K562 (cell line): ENCODE results near the gene ZBTB48. TPM values are rescaled to one million over a fixed set of nuclear protein-coding genes. Genes with fewer than 3 reads are reported as not detected.
A peak's percentile ranks its signal among the peaks of the same experiment; 100 is the strongest.

Experiments used
- ATAC-seq: fragments of 200-7000 bp; cut with Tn5 transposase; 3 replicates; pipeline ENCODE4 v1.9.1; 2020; ENCODE audit warnings: moderate library complexity
- BruUV-seq: library from RNA; stranded (reverse); fragments of 400-500 nt; replicated peaks from 2 replicates; lab custom pipeline; 2021; lab: Mats Ljungman, UMichigan
- CTCF ChIA-PET: fragments of 300-600 bp; formaldehyde crosslinking; extraction: SDS; loops from one replicate; lab custom pipeline; 2021; ENCODE audit warnings: low intra/inter-chr PET ratio; lab: Yijun Ruan, JAX
- POLR2A ChIA-PET: fragments of 300-600, 350-650 bp; sonication (Branson Sonifier 250); formaldehyde crosslinking; extraction: SDS; loops from one replicate; lab custom pipeline; 2021; ENCODE audit warnings: antibody characterized with exemption, inconsistent platforms; lab: Yijun Ruan, JAX
- DNase-seq, 4 experiments: peaks; one replicate each; pipeline versions ENCODE4 v3.0.0 to v3.0.0-alpha.2; 2011 to 2018; ENCODE audit warnings: low spot score in 3 of 4, mixed read lengths in 3 of 4; ENCODE audit errors: extremely low read depth in 1 of 4
- FAIRE-seq: peaks from 2 replicates; lab custom pipeline; 2011; peaks lifted over from hg19 to GRCh38; lab: Jason Lieb, UNC
- H2AFZ ChIP-seq: 2 replicates; pipeline ENCODE4 v1.6.0; 2011; ENCODE audit warnings: low read depth, low read length, control low read depth, inconsistent platforms
- H3K27ac ChIP-seq: fragments of 200-600 bp; 3 replicates; pipeline ENCODE4 v1.8.0; 2011; ENCODE audit warnings: low read depth, mild to moderate bottlenecking, control low read depth, inconsistent platforms, low read length, moderate library complexity, mixed read lengths; ENCODE audit errors: extremely low read depth
- H3K27me3 ChIP-seq, 2 experiments: fragments of 300-600 bp in 1 of 2; 2 replicates in 1 of 2; 3 replicates in 1 of 2; pipeline versions ENCODE4 v1.6.0 to v1.8.0; 2011; ENCODE audit warnings: inconsistent platforms in 2 of 2, low read length in 2 of 2, mild to moderate bottlenecking in 1 of 2, mixed read lengths in 1 of 2, moderate library complexity in 1 of 2; ENCODE audit not compliant: control insufficient read depth in 2 of 2, insufficient read depth in 2 of 2
- H3K36me3 ChIP-seq: fragments of 300-600 bp; 3 replicates; pipeline ENCODE4 v1.8.0; 2011; ENCODE audit warnings: mild to moderate bottlenecking, low read length, inconsistent platforms; ENCODE audit not compliant: control insufficient read depth, insufficient read depth
- H3K4me1 ChIP-seq, 2 experiments: fragments of 200-600 bp in 1 of 2; replicated peaks in 1 of 2; 2 replicates in 1 of 2; 3 replicates in 1 of 2; pipeline versions ENCODE4 v1.5.1 to v1.8.0; 2011; ENCODE audit warnings: inconsistent platforms in 2 of 2, low read length in 2 of 2, mild to moderate bottlenecking in 1 of 2, mixed read lengths in 1 of 2, moderate library complexity in 1 of 2; ENCODE audit not compliant: control insufficient read depth in 2 of 2, insufficient read depth in 2 of 2
- H3K4me2 ChIP-seq: 2 replicates; pipeline ENCODE4 v1.6.1; 2011; ENCODE audit warnings: low read length, control low read depth, inconsistent platforms, mixed read lengths; ENCODE audit not compliant: insufficient read depth
- H3K4me3 ChIP-seq: fragments of 200-600 bp; sonication (generic), shearing (Covaris generic); 2 replicates; pipeline ENCODE4 v1.5.1; 2016; ENCODE audit warnings: control low read depth, inconsistent platforms
- H3K79me2 ChIP-seq: fragments of 200-600 bp; 3 replicates; pipeline ENCODE4 v1.8.0; 2011; ENCODE audit warnings: low read length, inconsistent platforms; ENCODE audit not compliant: control insufficient read depth, insufficient read depth
- H3K9ac ChIP-seq, 2 experiments: 2 replicates each; pipeline versions ENCODE4 v1.6.0 to v1.6.1; 2011; ENCODE audit warnings: low read depth in 2 of 2, low read length in 2 of 2, control low read depth in 1 of 2, inconsistent platforms in 1 of 2, mild to moderate bottlenecking in 1 of 2, mixed read lengths in 1 of 2; ENCODE audit not compliant: insufficient read depth in 1 of 2
- H3K9me1 ChIP-seq: one replicate; pipeline ENCODE4 v1.6.0; 2011; ENCODE audit warnings: inconsistent platforms, mild to moderate bottlenecking, low read length, moderate library complexity; ENCODE audit not compliant: control insufficient read depth, insufficient read depth
- H3K9me3 ChIP-seq: replicated peaks from 2 replicates; pipeline ENCODE4 v1.5.1; 2011; ENCODE audit warnings: low read depth, low read length, inconsistent platforms; ENCODE audit not compliant: control insufficient read depth, insufficient read depth
- H4K20me1 ChIP-seq: replicated peaks from 2 replicates; pipeline ENCODE4 v1.6.1; 2011; ENCODE audit warnings: low read length, inconsistent platforms, mixed read lengths; ENCODE audit not compliant: control insufficient read depth, insufficient read depth
- ATF3 ChIP-seq, 2 experiments: fragments of 450-650 bp in 1 of 2; sonication (generic) in 1 of 2; formaldehyde crosslinking in 1 of 2; IDR thresholded peaks in 1 of 2; conservative IDR thresholded peaks in 1 of 2; 2 replicates each; pipeline versions ENCODE4 v1.6.1 to v1.8.1; 2016 to 2023; ENCODE audit warnings: mild to moderate bottlenecking in 2 of 2, moderate library complexity in 2 of 2, inconsistent platforms in 1 of 2, missing genetic modification reagents in 1 of 2
- CBX3 ChIP-seq, 2 experiments: IDR thresholded peaks; 1 replicate in 1 of 2; 2 replicates in 1 of 2; pipeline ENCODE4 v1.6.1; 2012; ENCODE audit warnings: inconsistent platforms in 2 of 2, low read length in 2 of 2, borderline replicate concordance in 1 of 2, control low read depth in 1 of 2
- CEBPG ChIP-seq, 3 experiments: fragments of 200-800 bp in 1 of 3; sonication (Bioruptor generic) in 1 of 3; sonication (generic) in 1 of 3; formaldehyde crosslinking in 1 of 3; IDR thresholded peaks in 2 of 3; conservative IDR thresholded peaks in 1 of 3; 2 replicates each; pipeline versions ENCODE4 v1.6.1 to v1.8.0; 2016 to 2022; ENCODE audit warnings: missing compliant biosample characterization in 2 of 3, missing genetic modification characterization in 2 of 3, mild to moderate bottlenecking in 1 of 3, missing genetic modification reagents in 1 of 3
- ERF ChIP-seq: fragments of 450-650 bp; formaldehyde crosslinking; IDR thresholded peaks from 2 replicates; pipeline ENCODE4 v1.4.0; 2020; ENCODE audit warnings: mild to moderate bottlenecking, mixed read lengths
- GABPB1 ChIP-seq: sonication (generic); formaldehyde crosslinking; IDR thresholded peaks from 2 replicates; pipeline ENCODE4 v1.8.0; 2022; ENCODE audit warnings: mild to moderate bottlenecking, missing genetic modification reagents
- HEY1 ChIP-seq: fragments of 250-450 bp; sonication (Bioruptor Pico); IDR thresholded peaks from 2 replicates; pipeline ENCODE4 v1.5.0; 2020; ENCODE audit warnings: mild to moderate bottlenecking, moderate library complexity, borderline replicate concordance
- MAFF ChIP-seq: IDR thresholded peaks from 2 replicates; pipeline ENCODE4 v1.6.1; 2012; ENCODE audit warnings: low read length, improper control_type of control experiment
- NCOA6 ChIP-seq: fragments of 450-650 bp; IDR thresholded peaks from 2 replicates; pipeline ENCODE4 v1.6.1; 2017; ENCODE audit warnings: mild to moderate bottlenecking
- NEUROD1 ChIP-seq: fragments of 150-350 bp; IDR thresholded peaks from 2 replicates; pipeline ENCODE4 v1.6.1; 2014; ENCODE audit warnings: borderline replicate concordance, low read length, low read depth; ENCODE audit not compliant: partially characterized antibody
- NFATC3 ChIP-seq: fragments of 450-650 bp; IDR thresholded peaks from 2 replicates; pipeline ENCODE4 v1.6.1; 2017; ENCODE audit warnings: mild to moderate bottlenecking
- PHF20 ChIP-seq: fragments of 450-650 bp; IDR thresholded peaks from 2 replicates; pipeline ENCODE4 v1.6.1; 2018; ENCODE audit not compliant: partially characterized antibody
- POLR2A ChIP-seq: fragments of 450-650 bp; conservative IDR thresholded peaks from 2 replicates; pipeline ENCODE4 v1.6.1; 2016
- POLR2G ChIP-seq: fragments of 200-400 bp; formaldehyde crosslinking; IDR thresholded peaks from 2 replicates; pipeline ENCODE4 v1.6.1; 2017; ENCODE audit warnings: low read depth, mild to moderate bottlenecking, antibody characterized with exemption, low read length, moderate library complexity
- RBFOX2 ChIP-seq: fragments of 200-400 bp; formaldehyde crosslinking; IDR thresholded peaks from 2 replicates; pipeline ENCODE4 v1.6.1; 2017; ENCODE audit warnings: low read depth, mild to moderate bottlenecking, low read length, moderate library complexity
- RBM22 ChIP-seq: fragments of 200-400 bp; formaldehyde crosslinking; IDR thresholded peaks from 2 replicates; pipeline ENCODE4 v1.6.1; 2018; ENCODE audit warnings: low read length, low read depth; ENCODE audit not compliant: poor library complexity, severe bottlenecking
- SPI1 ChIP-seq: IDR thresholded peaks from 2 replicates; pipeline ENCODE4 v1.6.1; 2011; ENCODE audit warnings: low read depth, low read length, control low read depth, borderline replicate concordance
- STAT5B ChIP-seq: fragments of 250-450 bp; sonication (Bioruptor Pico); IDR thresholded peaks from 2 replicates; pipeline ENCODE4 v1.8.0; 2021; ENCODE audit warnings: mild to moderate bottlenecking, inconsistent platforms
- TCF7 ChIP-seq: sonication (generic); IDR thresholded peaks from 2 replicates; pipeline ENCODE4 v1.6.1; 2016; ENCODE audit warnings: antibody characterized with exemption, borderline replicate concordance
- ZNF740 ChIP-seq, 3 experiments: fragments of 200-800 bp in 1 of 3; sonication (Bioruptor generic) in 1 of 3; sonication (generic) in 1 of 3; formaldehyde crosslinking in 1 of 3; IDR thresholded peaks; 2 replicates each; pipeline versions ENCODE4 v1.6.1 to v1.8.0; 2016 to 2022; ENCODE audit warnings: mild to moderate bottlenecking in 2 of 3, missing compliant biosample characterization in 2 of 3, missing genetic modification characterization in 2 of 3, missing genetic modification reagents in 1 of 3
- WGBS: fragments of 100-300 bp; shearing (Covaris generic); methylation state at CpG from one replicate; pipeline ENCODE4 v1.1.6; 2016; ENCODE audit warnings: low coverage, mixed read lengths; ENCODE audit not compliant: insufficient coverage; ENCODE audit errors: missing lambda C conversion rate; 5-methylcytosine and 5-hydroxymethylcytosine counted together
- in situ Hi-C: fragments of 300-500 bp; cut with MboI; formaldehyde crosslinking; loops from 4 replicates; pipeline ENCODE4 v1.15.0; 2018; ENCODE audit warnings: inconsistent platforms, mixed read lengths
- intact Hi-C: fragments of 100-400 bp; cut with micrococcal nuclease; formaldehyde crosslinking; loops from 2 replicates; pipeline ENCODE4 v1.14.2; 2022
- polyA plus RNA-seq, 8 experiments: library from polyadenylated mRNA; depleted of rRNA in 4 of 8; stranded (reverse) in 5 of 8; unstranded in 3 of 8; fragments of >200 nt; fragmentation: Nextera tagmentation in 2 of 8; fragmentation: Illumina TruSeq in 1 of 8; extraction: Ambion mirVana in 2 of 8; extraction: Trizol in 1 of 8; gene quantifications; 2 replicates each; pipeline versions ENCODE4 v1.2.1 to v1.2.3, GENCODE V29; 2011 to 2014; ENCODE audit warnings: inconsistent platforms in 1 of 8, missing spikeins in 1 of 8
- total RNA-seq, 7 experiments: library from RNA; depleted of rRNA in 6 of 7; stranded (reverse); fragments of >200 nt in 6 of 7; fragmentation: Illumina TruSeq in 2 of 7; extraction: Trizol in 2 of 7; gene quantifications; 2 replicates each; pipeline versions ENCODE4 v1.2.1 to v1.2.3, GENCODE V29; 2011 to 2021; ENCODE audit warnings: low replicate concordance in 1 of 7

The ZBTB48 gene
- total and polyA plus RNA-seq, 9 of the 15 experiments (the other 6 are each of a cell fraction or from before 2014, with no cell fraction given) = 1.9 to 66.9 (median 29.5) TPM

GRCh38 chr1:6587261-6588005 lies 7.6 kb downstream of the ZBTB48 start:
- no peaks in the 10 kb centered on the region for H3K9me3 ChIP-seq
- H3K27me3 ChIP-seq = no peaks in the 10 kb centered on the region
- H3K4me2 ChIP-seq = no peak overlapping the region
- H3K4me3 ChIP-seq = no peak overlapping the region
- ChIA-PET POLR2A (interaction anchor here (0.6 to 13.4 kb wide), 2 partner anchors 13 to 85 kb away, joined by 3 to 221 read pairs; partner anchors contain the start of gene KLHL21), CTCF (no interaction called here)
- peak overlapping the region in 1 of 2 experiments; percentile 1; a peak in 1 of 4 replicates for H3K9ac ChIP-seq
- ATAC-seq = no peak
- no peak for DNase-seq
- in situ Hi-C loops (no loop called here), intact Hi-C loops (no loop called here)
- TF ChIP-seq RBM22 = no peak
- TF ChIP-seq CEBPG (CRISPR knock-in tag; IDR thresholded peaks at IDR 0.05) = no peak
- TF ChIP-seq CEBPG (tag; conservative IDR thresholded peaks at IDR 0.05 in 1 of 2, IDR thresholded peaks at IDR 0.05 in 1 of 2) = no peak
- no peak for TF ChIP-seq NEUROD1
- TF ChIP-seq POLR2G = peak; percentile 60
- no peak for TF ChIP-seq STAT5B
- no peak for TF ChIP-seq SPI1
- TF ChIP-seq ERF (CRISPR knock-in tag) = no peak
- no peak for TF ChIP-seq CBX3 (IDR thresholded peaks at IDR 0.05; ENCODE audit: borderline replicate concordance in 1 of 2, low read length in 2 of 2)
- TF ChIP-seq GABPB1 (CRISPR knock-in tag) = no peak
- peak; percentile 3; the same call in 1 of the 2 replicates for TF ChIP-seq RBFOX2
- no peak for TF ChIP-seq HEY1 (CRISPR knock-in tag)
- TF ChIP-seq NCOA6 = no peak
- 0 out of 2 replicates have a peak, but pooled peaks have one; percentile 11 for TF ChIP-seq POLR2A
- no peak for TF ChIP-seq NFATC3
- no peak for TF ChIP-seq PHF20
- no peak for TF ChIP-seq TCF7
- no peak for TF ChIP-seq ATF3 (IDR thresholded peaks at IDR 0.05)
- TF ChIP-seq ATF3 (CRISPR knock-in tag; conservative IDR thresholded peaks at IDR 0.05) = no peak
- TF ChIP-seq ZNF740 (CRISPR knock-in tag; IDR thresholded peaks at IDR 0.05) = peak; percentile 41; the same call in 1 of the 2 replicates
- no peak for TF ChIP-seq ZNF740 (tag; IDR thresholded peaks at IDR 0.05)
- TF ChIP-seq MAFF = no peak
- H3K9me1 ChIP-seq = peaks cover 23% of the 10 kb centered on the region
- H3K79me2 ChIP-seq = peaks cover 18% of the 10 kb centered on the region
- H3K36me3 ChIP-seq = peaks cover 76% of the 10 kb centered on the region; the same call in 2 of the 3 replicates
- FAIRE-seq = no peak
- no peak overlapping the region for H2AFZ ChIP-seq
- peaks cover 29% of the 10 kb centered on the region for H4K20me1 ChIP-seq
- no TSS peak for BruUV-seq
- WGBS = 94% methylated on average over 13 of the region's 13 CpGs
- no peak overlapping the region for H3K27ac ChIP-seq
- peaks cover 17 to 58% of the 10 kb centered on the region in 2 experiments; a peak in 4 of 5 replicates for H3K4me1 ChIP-seq
